Loucy (cell line): ENCODE data around the gene GRPEL2.

Experiments used
- EZH2phosphoT487 ChIP-seq: fragments of 200-600 bp; IDR thresholded peaks from 2 replicates; pipeline ENCODE4 v1.6.1; 2018; ENCODE audit warnings: antibody characterized with exemption, mild to moderate bottlenecking, moderate library complexity, borderline replicate concordance
- TF ChIP-seq, protein P1 (sequence below): fragments of 200-600 bp; sonication (generic); conservative IDR thresholded peaks from 2 replicates; pipeline ENCODE4 v1.5.1; 2014; ENCODE audit warnings: mild to moderate bottlenecking, antibody characterized with exemption, low read length

DNA sequence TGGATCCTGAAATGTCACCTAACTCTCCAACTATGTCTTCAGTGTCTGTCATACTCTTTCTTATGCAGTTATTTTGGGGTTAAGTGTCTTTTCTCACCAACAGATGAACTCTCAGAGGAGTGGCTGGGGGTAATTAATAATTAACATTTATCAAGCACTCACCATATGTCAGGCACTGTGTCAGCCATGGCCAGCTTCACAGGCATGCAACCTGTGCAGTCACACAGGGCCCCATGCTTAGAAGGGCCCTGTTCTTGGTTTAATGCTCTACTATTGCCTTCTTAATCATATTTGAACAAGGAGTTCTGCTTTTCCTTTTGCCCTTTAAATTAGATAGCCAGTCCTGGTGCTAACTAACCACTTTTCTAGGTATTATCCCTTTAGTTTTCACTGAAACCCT, 3.4 kb upstream of the GRPEL2 start:
- TF ChIP-seq, protein P1, sequence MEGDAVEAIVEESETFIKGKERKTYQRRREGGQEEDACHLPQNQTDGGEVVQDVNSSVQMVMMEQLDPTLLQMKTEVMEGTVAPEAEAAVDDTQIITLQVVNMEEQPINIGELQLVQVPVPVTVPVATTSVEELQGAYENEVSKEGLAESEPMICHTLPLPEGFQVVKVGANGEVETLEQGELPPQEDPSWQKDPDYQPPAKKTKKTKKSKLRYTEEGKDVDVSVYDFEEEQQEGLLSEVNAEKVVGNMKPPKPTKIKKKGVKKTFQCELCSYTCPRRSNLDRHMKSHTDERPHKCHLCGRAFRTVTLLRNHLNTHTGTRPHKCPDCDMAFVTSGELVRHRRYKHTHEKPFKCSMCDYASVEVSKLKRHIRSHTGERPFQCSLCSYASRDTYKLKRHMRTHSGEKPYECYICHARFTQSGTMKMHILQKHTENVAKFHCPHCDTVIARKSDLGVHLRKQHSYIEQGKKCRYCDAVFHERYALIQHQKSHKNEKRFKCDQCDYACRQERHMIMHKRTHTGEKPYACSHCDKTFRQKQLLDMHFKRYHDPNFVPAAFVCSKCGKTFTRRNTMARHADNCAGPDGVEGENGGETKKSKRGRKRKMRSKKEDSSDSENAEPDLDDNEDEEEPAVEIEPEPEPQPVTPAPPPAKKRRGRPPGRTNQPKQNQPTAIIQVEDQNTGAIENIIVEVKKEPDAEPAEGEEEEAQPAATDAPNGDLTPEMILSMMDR = no peak
- no peak for TF ChIP-seq EZH2phosphoT487
